ENCODE data around the gene LDLRAD4. TPM values are rescaled to one million over a fixed set of nuclear protein-coding genes. Genes with fewer than 3 reads are reported as not detected.

The LDLRAD4 gene
- total RNA-seq, 4 donors from 2014 or later = 20.4 to 40.4 (median 35.3) TPM

- intact Hi-C loops (cut with DNase I) = no loop called here
Observed at GRCh38 chr18:13202571-13202970, 16.0 kb upstream of the LDLRAD4 start.

GRCh38 chr18:13206301-13206700, 12.3 kb upstream of the LDLRAD4 start:
- TF ChIP-seq EP300 (IDR thresholded peaks at IDR 0.05) = no peak
- TF ChIP-seq, protein P1, sequence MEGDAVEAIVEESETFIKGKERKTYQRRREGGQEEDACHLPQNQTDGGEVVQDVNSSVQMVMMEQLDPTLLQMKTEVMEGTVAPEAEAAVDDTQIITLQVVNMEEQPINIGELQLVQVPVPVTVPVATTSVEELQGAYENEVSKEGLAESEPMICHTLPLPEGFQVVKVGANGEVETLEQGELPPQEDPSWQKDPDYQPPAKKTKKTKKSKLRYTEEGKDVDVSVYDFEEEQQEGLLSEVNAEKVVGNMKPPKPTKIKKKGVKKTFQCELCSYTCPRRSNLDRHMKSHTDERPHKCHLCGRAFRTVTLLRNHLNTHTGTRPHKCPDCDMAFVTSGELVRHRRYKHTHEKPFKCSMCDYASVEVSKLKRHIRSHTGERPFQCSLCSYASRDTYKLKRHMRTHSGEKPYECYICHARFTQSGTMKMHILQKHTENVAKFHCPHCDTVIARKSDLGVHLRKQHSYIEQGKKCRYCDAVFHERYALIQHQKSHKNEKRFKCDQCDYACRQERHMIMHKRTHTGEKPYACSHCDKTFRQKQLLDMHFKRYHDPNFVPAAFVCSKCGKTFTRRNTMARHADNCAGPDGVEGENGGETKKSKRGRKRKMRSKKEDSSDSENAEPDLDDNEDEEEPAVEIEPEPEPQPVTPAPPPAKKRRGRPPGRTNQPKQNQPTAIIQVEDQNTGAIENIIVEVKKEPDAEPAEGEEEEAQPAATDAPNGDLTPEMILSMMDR (IDR thresholded peaks at IDR 0.05) = no peak
- no peak for TF ChIP-seq POLR2AphosphoS5 (IDR thresholded peaks at IDR 0.05)
- no peak for TF ChIP-seq POLR2A (IDR thresholded peaks at IDR 0.05; ENCODE audit: low read depth)
- DNase-seq (ENCODE audit: extremely low spot score) = peak; percentile 47
- no peak overlapping the region for H3K27ac ChIP-seq (replicated peaks in 1 of 4)
- H3K4me3 ChIP-seq = no peak overlapping the region
- H3K4me1 ChIP-seq = no peaks in the 10 kb centered on the region
- intact Hi-C loops (cut with DNase I) = no loop called here
- no peaks in the 10 kb centered on the region for H3K36me3 ChIP-seq
- H3K27me3 ChIP-seq = peaks cover 0 to 4% (median 0%) of the 10 kb centered on the region in 4 donors
- no peaks in the 10 kb centered on the region for H3K9me3 ChIP-seq
- 92% methylated on average over 6 of the region's 6 CpGs for WGBS

More at GRCh38 chr18:13202571-13202970, 16.0 kb upstream of the LDLRAD4 start:
- TF ChIP-seq POLR2A (IDR thresholded peaks at IDR 0.05; ENCODE audit: low read depth) (no peak), POLR2AphosphoS5 (IDR thresholded peaks at IDR 0.05) (no peak), EP300 (IDR thresholded peaks at IDR 0.05) (no peak)
- TF ChIP-seq, protein P1 (IDR thresholded peaks at IDR 0.05) = no peak
- Histone ChIP-seq H3K36me3 (no peaks in the 10 kb centered on the region), H3K27ac (replicated peaks in 1 of 4) (no peak overlapping the region), H3K27me3 (no peaks in the 10 kb centered on the region), H3K9me3 (peaks cover 0 to 25% (median 17%) of the 10 kb centered on the region in 4 donors), H3K4me1 (no peaks in the 10 kb centered on the region), H3K4me3 (no peak overlapping the region)
- 84% methylated on average over 7 of the region's 8 CpGs for WGBS
- no peak for DNase-seq (ENCODE audit: extremely low spot score)

DNA sequence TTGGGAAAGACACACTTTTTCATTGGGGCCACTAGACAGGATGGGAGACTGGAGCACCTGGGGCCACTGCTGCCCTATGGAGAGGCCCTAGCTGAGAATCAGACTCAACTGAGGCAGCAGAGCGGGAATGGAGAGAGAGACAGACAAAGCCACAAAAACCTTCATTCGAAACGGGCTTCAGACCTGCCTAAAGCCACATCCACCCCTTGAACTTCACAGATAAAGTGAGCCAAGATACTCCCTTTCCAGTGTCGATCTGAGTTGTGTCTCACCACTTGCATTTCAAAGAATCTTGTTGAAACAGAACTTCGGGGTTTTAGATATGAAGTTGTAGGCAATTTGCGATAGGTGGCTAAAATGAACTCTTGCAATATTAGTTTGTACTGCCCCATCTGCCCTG, 11.3 kb upstream of the LDLRAD4 start:
- no peak overlapping the region for H3K4me3 ChIP-seq
- intact Hi-C loops (cut with DNase I) = no loop called here
- H3K4me1 ChIP-seq = peaks cover 0 to 5% (median 2%) of the 10 kb centered on the region in 4 donors
- TF ChIP-seq EP300 (IDR thresholded peaks at IDR 0.05) = no peak
- TF ChIP-seq POLR2A (IDR thresholded peaks at IDR 0.05; ENCODE audit: low read depth) = no peak
- no peak for TF ChIP-seq POLR2AphosphoS5 (IDR thresholded peaks at IDR 0.05)
- TF ChIP-seq, protein P1 (IDR thresholded peaks at IDR 0.05) = no peak
- no peaks in the 10 kb centered on the region for H3K9me3 ChIP-seq
- 86% methylated on average over 6 of the region's 6 CpGs for WGBS
- H3K36me3 ChIP-seq = no peaks in the 10 kb centered on the region
- H3K27me3 ChIP-seq = peaks cover 0 to 4% (median 0%) of the 10 kb centered on the region in 4 donors
- peak; percentile 50 for DNase-seq (ENCODE audit: extremely low spot score)
- H3K27ac ChIP-seq (replicated peaks in 1 of 4) = no peak overlapping the region

- WGBS = 38% methylated on average over 7 of the region's 7 CpGs
- Histone ChIP-seq H3K27ac (replicated peaks in 1 of 4) (no peak overlapping the region), H3K36me3 (no peaks in the 10 kb centered on the region), H3K9me3 (no peaks in the 10 kb centered on the region), H3K4me1 (peaks cover 2 to 13% (median 11%) of the 10 kb centered on the region in 4 donors), H3K27me3 (peaks cover 0 to 4% (median 0%) of the 10 kb centered on the region in 4 donors), H3K4me3 (no peak overlapping the region)
- TF ChIP-seq POLR2A (IDR thresholded peaks at IDR 0.05; ENCODE audit: low read depth) = no peak
- TF ChIP-seq POLR2AphosphoS5 (IDR thresholded peaks at IDR 0.05) = no peak
- TF ChIP-seq, protein P1 (IDR thresholded peaks at IDR 0.05) = no peak
- no peak for TF ChIP-seq EP300 (IDR thresholded peaks at IDR 0.05)
- intact Hi-C loops (cut with DNase I) = loop anchor here (10.0 kb wide), 1 partner anchor 523 kb away; no protein-coding TSS in a partner anchor
- DNase-seq (ENCODE audit: extremely low spot score) = peak; percentile 55
Observed at GRCh38 chr18:13211534-13211933, 7.0 kb upstream of the LDLRAD4 start.
